GM12878 (cell line): ENCODE data around the gene TCTN1. TPM values are rescaled to one million over a fixed set of nuclear protein-coding genes. Genes with fewer than 3 reads are reported as not detected.

Experiments used
- CBFB ChIP-seq: IDR thresholded peaks from 2 replicates; pipeline ENCODE4 v1.6.1; 2016; ENCODE audit warnings: antibody characterized with exemption, low read depth
- CHD1 ChIP-seq: IDR thresholded peaks from 2 replicates; pipeline ENCODE4 v1.6.1; 2012; ENCODE audit warnings: low read depth, low read length, improper control_type of control experiment
- FOXK2 ChIP-seq: fragments of 450-650 bp; IDR thresholded peaks from 2 replicates; pipeline ENCODE4 v1.6.1; 2017; ENCODE audit warnings: mild to moderate bottlenecking, moderate library complexity
- FOXM1 ChIP-seq: IDR thresholded peaks from 2 replicates; pipeline ENCODE4 v1.6.1; 2012; ENCODE audit warnings: low read depth, mild to moderate bottlenecking, inconsistent platforms, low read length, moderate library complexity
- JUND ChIP-seq: IDR thresholded peaks from 2 replicates; pipeline ENCODE4 v1.6.1; 2012; ENCODE audit warnings: low read depth, mild to moderate bottlenecking, low read length, improper control_type of control experiment, moderate library complexity
- NBN ChIP-seq: fragments of 450-650 bp; IDR thresholded peaks from 2 replicates; pipeline ENCODE4 v1.6.1; 2016
- NFXL1 ChIP-seq: fragments of 450-650 bp; IDR thresholded peaks from 2 replicates; pipeline ENCODE4 v1.6.1; 2017; ENCODE audit warnings: antibody characterized with exemption, mild to moderate bottlenecking, borderline replicate concordance
- NFYA ChIP-seq: IDR thresholded peaks from 2 replicates; pipeline ENCODE4 v1.6.1; 2011; ENCODE audit warnings: low read depth, mild to moderate bottlenecking, low read length, improper control_type of control experiment, borderline replicate concordance
- NRF1 ChIP-seq: conservative IDR thresholded peaks from 2 replicates; pipeline ENCODE4 v1.6.1; 2011; ENCODE audit warnings: mild to moderate bottlenecking, low read depth, low read length, improper control_type of control experiment
- POLR2A ChIP-seq: IDR thresholded peaks from 2 replicates; pipeline ENCODE4 v1.6.1; 2011; ENCODE audit warnings: low read depth, mild to moderate bottlenecking, low read length
- RB1 ChIP-seq: fragments of 450-650 bp; formaldehyde crosslinking; IDR thresholded peaks from 2 replicates; pipeline ENCODE4 v1.6.1; 2017; ENCODE audit warnings: mild to moderate bottlenecking, borderline replicate concordance
- RFX5 ChIP-seq: IDR thresholded peaks from 2 replicates; pipeline ENCODE4 v1.6.1; 2011; ENCODE audit warnings: low read depth, low read length, improper control_type of control experiment
- RUNX3 ChIP-seq: IDR thresholded peaks from 2 replicates; pipeline ENCODE4 v1.6.1; 2012; ENCODE audit warnings: low read length, inconsistent platforms
- WRNIP1 ChIP-seq: IDR thresholded peaks from 2 replicates; pipeline ENCODE4 v1.6.1; 2011; ENCODE audit warnings: low read depth, low read length, improper control_type of control experiment, borderline replicate concordance
- ZNF622 ChIP-seq: fragments of 450-650 bp; IDR thresholded peaks from 2 replicates; pipeline ENCODE4 v1.6.1; 2017; ENCODE audit warnings: mild to moderate bottlenecking, inconsistent platforms
- polyA plus RNA-seq, 11 experiments: library from polyadenylated mRNA; depleted of rRNA in 4 of 11; unstranded in 6 of 11; stranded (reverse) in 5 of 11; fragments of >200 nt; fragmentation: Nextera tagmentation in 4 of 11; fragmentation: Illumina TruSeq in 1 of 11; extraction: Ambion mirVana in 4 of 11; extraction: Trizol in 1 of 11; gene quantifications; 1 replicate in 1 of 11; 2 replicates in 10 of 11; pipeline versions ENCODE4 v1.2.1 to v1.2.3, GENCODE V29; 2011 to 2016; ENCODE audit warnings: inconsistent platforms in 2 of 11, missing spikeins in 2 of 11, low read depth in 1 of 11
- total RNA-seq, 4 experiments: library from RNA; depleted of rRNA in 3 of 4; stranded (reverse); fragments of >200 nt in 3 of 4; fragmentation: Illumina TruSeq in 1 of 4; extraction: Trizol in 1 of 4; gene quantifications; 2 replicates each; pipeline versions ENCODE4 v1.2.1 to v1.2.3, GENCODE V29; 2013 to 2021
- TF ChIP-seq, protein P1 (sequence below): fragments of 450-650 bp; IDR thresholded peaks from 2 replicates; pipeline ENCODE4 v1.6.1; 2017; ENCODE audit warnings: mild to moderate bottlenecking
- TF ChIP-seq, protein P2 (sequence below): fragments of 450-650 bp; IDR thresholded peaks from 2 replicates; pipeline ENCODE4 v1.6.1; 2016; ENCODE audit warnings: mild to moderate bottlenecking, moderate library complexity, borderline replicate concordance
- TF ChIP-seq, protein P3 (sequence below): IDR thresholded peaks from 2 replicates; pipeline ENCODE4 v1.6.1; 2011; ENCODE audit warnings: borderline replicate concordance, low read depth, mild to moderate bottlenecking, moderate library complexity, mixed read lengths, low read length; ENCODE audit not compliant: insufficient read depth; ENCODE audit errors: extremely low read length
- TF ChIP-seq, protein P4 (sequence below): fragments of 450-650 bp; IDR thresholded peaks from 2 replicates; pipeline ENCODE4 v1.6.1; 2016; ENCODE audit warnings: mild to moderate bottlenecking
- TF ChIP-seq, protein P5 (sequence below): IDR thresholded peaks from 2 replicates; pipeline ENCODE4 v1.6.1; 2012; ENCODE audit warnings: low read depth, low read length, improper control_type of control experiment

The TCTN1 gene
- total and polyA plus RNA-seq, 10 of the 15 experiments (the other 5 are each of a cell fraction or from before 2014, with no cell fraction given) = 8.8 to 23.5 (median 15.3) TPM

DNA sequence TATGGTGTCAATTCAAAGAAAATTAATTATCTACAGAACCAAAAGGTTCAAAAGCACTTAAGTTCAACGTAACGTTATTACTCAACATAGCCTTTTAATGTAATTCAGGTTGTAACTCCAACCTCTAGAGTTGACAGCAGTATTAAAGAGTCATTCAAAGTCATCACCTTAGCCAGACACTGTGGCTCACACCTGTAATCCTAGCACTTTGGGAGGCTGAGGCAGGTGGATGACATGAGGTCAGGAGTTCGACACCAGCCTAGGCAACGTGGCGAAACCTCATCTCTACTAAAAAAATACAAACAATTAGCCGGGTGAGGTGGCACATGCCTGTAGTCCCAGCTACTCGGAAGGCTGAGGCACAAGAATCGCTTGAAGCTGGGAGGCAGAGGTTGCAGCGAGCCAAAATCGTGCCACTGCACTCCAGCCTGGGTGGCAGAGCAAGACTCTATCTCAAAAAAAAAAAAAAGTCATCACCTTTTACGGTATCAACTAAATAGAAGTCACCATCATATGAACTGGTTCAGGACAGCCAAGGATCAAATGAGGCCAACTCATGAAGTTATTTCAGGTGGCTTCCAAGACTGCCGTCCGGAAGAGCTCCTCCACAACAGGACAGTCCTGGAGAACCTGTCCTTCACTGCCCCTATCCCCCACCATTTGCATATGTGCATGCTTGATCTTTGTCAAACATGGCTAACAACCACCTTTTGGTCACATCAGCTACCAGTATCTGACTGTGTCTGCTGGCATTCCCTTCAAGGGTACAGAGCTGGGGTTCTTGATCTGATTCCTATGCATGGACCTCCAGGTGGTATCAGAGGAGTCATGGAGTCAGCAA lies 35.0 kb upstream of the TCTN1 start (continued):
- TF ChIP-seq ZNF622 = no peak
- TF ChIP-seq, protein P1, sequence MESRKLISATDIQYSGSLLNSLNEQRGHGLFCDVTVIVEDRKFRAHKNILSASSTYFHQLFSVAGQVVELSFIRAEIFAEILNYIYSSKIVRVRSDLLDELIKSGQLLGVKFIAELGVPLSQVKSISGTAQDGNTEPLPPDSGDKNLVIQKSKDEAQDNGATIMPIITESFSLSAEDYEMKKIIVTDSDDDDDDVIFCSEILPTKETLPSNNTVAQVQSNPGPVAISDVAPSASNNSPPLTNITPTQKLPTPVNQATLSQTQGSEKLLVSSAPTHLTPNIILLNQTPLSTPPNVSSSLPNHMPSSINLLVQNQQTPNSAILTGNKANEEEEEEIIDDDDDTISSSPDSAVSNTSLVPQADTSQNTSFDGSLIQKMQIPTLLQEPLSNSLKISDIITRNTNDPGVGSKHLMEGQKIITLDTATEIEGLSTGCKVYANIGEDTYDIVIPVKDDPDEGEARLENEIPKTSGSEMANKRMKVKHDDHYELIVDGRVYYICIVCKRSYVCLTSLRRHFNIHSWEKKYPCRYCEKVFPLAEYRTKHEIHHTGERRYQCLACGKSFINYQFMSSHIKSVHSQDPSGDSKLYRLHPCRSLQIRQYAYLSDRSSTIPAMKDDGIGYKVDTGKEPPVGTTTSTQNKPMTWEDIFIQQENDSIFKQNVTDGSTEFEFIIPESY = no peak
- TF ChIP-seq, protein P2, sequence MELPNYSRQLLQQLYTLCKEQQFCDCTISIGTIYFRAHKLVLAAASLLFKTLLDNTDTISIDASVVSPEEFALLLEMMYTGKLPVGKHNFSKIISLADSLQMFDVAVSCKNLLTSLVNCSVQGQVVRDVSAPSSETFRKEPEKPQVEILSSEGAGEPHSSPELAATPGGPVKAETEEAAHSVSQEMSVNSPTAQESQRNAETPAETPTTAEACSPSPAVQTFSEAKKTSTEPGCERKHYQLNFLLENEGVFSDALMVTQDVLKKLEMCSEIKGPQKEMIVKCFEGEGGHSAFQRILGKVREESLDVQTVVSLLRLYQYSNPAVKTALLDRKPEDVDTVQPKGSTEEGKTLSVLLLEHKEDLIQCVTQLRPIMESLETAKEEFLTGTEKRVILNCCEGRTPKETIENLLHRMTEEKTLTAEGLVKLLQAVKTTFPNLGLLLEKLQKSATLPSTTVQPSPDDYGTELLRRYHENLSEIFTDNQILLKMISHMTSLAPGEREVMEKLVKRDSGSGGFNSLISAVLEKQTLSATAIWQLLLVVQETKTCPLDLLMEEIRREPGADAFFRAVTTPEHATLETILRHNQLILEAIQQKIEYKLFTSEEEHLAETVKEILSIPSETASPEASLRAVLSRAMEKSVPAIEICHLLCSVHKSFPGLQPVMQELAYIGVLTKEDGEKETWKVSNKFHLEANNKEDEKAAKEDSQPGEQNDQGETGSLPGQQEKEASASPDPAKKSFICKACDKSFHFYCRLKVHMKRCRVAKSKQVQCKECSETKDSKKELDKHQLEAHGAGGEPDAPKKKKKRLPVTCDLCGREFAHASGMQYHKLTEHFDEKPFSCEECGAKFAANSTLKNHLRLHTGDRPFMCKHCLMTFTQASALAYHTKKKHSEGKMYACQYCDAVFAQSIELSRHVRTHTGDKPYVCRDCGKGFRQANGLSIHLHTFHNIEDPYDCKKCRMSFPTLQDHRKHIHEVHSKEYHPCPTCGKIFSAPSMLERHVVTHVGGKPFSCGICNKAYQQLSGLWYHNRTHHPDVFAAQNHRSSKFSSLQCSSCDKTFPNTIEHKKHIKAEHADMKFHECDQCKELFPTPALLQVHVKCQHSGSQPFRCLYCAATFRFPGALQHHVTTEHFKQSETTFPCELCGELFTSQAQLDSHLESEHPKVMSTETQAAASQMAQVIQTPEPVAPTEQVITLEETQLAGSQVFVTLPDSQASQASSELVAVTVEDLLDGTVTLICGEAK = no peak; the same call in 1 of the 2 replicates
- no peak for TF ChIP-seq RFX5
- no peak for TF ChIP-seq FOXK2
- peak; percentile 37; the same call in 1 of the 2 replicates for TF ChIP-seq POLR2A
- TF ChIP-seq, protein P3, sequence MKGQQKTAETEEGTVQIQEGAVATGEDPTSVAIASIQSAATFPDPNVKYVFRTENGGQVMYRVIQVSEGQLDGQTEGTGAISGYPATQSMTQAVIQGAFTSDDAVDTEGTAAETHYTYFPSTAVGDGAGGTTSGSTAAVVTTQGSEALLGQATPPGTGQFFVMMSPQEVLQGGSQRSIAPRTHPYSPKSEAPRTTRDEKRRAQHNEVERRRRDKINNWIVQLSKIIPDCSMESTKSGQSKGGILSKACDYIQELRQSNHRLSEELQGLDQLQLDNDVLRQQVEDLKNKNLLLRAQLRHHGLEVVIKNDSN = no peak
- no peak for TF ChIP-seq NRF1
- no peak for TF ChIP-seq FOXM1
- TF ChIP-seq RUNX3 = no peak
- no peak for TF ChIP-seq WRNIP1
- TF ChIP-seq, protein P4, sequence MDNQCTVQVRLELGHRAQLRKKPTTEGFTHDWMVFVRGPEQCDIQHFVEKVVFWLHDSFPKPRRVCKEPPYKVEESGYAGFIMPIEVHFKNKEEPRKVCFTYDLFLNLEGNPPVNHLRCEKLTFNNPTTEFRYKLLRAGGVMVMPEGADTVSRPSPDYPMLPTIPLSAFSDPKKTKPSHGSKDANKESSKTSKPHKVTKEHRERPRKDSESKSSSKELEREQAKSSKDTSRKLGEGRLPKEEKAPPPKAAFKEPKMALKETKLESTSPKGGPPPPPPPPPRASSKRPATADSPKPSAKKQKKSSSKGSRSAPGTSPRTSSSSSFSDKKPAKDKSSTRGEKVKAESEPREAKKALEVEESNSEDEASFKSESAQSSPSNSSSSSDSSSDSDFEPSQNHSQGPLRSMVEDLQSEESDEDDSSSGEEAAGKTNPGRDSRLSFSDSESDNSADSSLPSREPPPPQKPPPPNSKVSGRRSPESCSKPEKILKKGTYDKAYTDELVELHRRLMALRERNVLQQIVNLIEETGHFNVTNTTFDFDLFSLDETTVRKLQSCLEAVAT = peak; percentile 36
- peak; percentile 12; the same call in 1 of the 2 replicates for TF ChIP-seq NBN
- no peak for TF ChIP-seq JUND
- TF ChIP-seq CHD1 = 0 out of 2 replicates have a peak, but pooled peaks have one; percentile 29
- TF ChIP-seq RB1 = no peak
- TF ChIP-seq, protein P5, sequence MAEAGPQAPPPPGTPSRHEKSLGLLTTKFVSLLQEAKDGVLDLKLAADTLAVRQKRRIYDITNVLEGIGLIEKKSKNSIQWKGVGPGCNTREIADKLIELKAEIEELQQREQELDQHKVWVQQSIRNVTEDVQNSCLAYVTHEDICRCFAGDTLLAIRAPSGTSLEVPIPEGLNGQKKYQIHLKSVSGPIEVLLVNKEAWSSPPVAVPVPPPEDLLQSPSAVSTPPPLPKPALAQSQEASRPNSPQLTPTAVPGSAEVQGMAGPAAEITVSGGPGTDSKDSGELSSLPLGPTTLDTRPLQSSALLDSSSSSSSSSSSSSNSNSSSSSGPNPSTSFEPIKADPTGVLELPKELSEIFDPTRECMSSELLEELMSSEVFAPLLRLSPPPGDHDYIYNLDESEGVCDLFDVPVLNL = no peak
- TF ChIP-seq CBFB = no peak
- no peak for TF ChIP-seq NFYA
- TF ChIP-seq NFXL1 = no peak
- TF ChIP-seq, all 136 proteins: peak for 14
